HG03025 (cell line): ENCODE results near the gene AK8.

Experiments used
- ATAC-seq: cut with Tn5 transposase; IDR thresholded peaks from one replicate; pipeline ENCODE4 v1.9.1; 2021; ENCODE audit warnings: mild to moderate bottlenecking, moderate library complexity; ENCODE audit not compliant: unreplicated experiment, low FRiP score

The AK8 gene

DNA sequence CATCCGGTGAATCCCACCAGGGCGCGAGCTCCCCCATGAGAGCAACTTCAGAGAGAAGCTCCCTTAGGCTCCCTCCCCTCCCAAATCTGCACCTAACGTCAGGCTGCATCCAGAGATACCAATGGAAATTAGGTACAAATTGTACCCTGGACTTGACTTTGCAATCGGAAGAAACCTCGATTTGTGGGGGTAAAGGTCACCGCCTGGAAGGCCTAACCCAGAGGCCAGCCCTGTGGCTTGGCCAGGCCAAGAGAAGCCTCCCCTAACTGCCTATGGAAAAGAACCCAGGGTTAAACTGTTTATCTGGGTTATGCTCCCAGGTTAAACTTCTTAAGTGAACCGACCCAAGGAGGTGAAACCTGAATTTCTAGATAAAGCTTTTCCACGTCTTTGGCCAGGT lies 127.4 kb downstream of the AK8 start:
- no peak for ATAC-seq

DNA sequence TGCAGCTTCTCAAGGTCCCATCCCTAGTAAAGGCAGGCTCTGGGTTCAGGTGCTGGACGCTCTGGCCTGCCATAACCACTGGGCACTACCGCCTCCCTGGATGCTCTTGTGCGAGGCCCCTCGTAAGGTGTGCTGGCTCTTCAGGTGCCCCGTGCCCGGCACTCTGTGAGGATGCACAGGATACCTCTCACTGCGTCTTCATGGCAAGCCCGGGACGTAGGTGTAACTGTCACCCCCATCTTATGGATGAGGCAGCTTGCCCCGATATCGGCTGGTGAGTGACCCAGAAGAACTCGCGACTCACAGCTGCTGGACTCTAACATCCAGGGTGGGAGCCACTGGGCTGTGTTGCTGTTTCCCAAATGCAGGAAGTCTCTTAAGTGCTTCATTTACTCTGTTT lies 128.8 kb downstream of the AK8 start:
- no peak for ATAC-seq

DNA sequence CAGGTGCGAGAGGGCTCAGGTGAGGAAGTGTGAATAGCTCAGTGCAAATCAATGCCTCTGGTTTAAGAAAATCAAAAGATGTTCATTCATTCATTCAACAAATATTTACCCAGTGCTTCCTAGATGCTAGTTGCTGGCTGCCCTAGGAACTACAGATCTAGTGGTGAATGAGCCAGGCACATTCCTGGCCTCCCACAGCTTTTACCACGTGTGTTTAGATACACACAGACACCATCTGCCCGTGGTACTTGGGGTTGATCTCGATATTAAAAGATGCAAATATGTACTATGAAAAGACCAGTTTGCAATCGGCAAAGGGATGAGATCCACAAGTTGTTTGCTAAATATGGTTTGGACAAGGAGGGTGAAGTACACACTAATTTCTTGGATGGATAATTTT lies 129.6 kb downstream of the AK8 start:
- no peak for ATAC-seq

- no peak for ATAC-seq
These were observed 132.1 kb downstream of the AK8 start for GRCh38 chr9:132745756-132746709.

- ATAC-seq: no peak
These were observed 133.0 kb downstream of the AK8 start for GRCh38 chr9:132744881-132745755.

DNA sequence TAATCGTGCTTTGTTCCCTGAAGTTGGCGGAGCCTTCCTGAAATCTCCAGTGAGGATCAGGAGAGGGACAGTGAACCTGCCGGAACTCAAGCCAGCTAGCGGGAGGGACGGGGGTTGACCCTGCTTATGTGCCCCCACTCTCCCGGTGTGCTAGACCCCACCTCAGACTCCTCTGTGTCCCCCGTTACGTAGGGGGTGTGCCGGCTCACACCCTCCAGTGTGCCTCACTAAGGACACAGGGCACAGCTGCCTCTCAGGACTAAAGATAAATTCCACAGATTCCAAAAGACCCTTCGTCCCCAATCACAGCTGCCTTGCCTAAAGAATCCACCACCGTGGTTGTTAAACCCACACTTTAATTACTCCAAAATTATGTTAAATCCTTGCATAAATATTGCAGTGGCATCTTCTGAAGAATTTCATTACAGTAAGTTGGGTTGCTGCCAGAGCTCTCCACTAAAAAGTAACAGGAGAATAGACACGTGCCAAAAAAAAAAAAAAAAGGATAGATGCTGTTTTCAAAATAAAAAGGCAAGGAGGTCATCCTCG lies 134.1 kb downstream of the AK8 start:
- ATAC-seq: no peak

DNA sequence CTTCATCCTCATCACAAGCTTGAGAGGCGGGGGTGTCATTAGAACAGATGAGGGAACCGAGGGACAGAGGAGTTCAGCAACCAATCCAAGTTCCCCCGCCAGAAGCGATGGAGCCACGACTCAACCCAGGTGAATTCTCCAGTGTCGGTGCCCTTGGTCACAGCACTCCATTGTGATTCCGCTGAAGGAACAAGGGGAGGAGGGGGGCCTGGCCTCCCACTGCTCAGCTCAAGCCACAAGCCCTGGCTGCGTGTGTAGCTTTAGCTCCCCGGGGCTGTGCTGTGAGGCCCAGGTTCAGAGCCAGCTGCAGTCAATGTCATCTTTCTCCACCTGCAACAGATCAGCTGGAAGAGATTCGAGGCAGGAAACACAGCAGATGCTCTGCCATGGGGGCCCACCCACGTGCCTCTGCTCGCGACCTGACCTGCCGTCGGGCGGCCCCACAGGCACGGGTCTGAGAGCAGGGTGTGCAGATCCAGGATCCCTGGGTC lies 135.2 kb downstream of the AK8 start:
- ATAC-seq: no peak

- ATAC-seq: no peak
These were observed 137.4 kb downstream of the AK8 start for GRCh38 chr9:132740526-132741309.

- no peak for ATAC-seq
These were observed 138.3 kb downstream of the AK8 start for GRCh38 chr9:132739710-132740310.

DNA sequence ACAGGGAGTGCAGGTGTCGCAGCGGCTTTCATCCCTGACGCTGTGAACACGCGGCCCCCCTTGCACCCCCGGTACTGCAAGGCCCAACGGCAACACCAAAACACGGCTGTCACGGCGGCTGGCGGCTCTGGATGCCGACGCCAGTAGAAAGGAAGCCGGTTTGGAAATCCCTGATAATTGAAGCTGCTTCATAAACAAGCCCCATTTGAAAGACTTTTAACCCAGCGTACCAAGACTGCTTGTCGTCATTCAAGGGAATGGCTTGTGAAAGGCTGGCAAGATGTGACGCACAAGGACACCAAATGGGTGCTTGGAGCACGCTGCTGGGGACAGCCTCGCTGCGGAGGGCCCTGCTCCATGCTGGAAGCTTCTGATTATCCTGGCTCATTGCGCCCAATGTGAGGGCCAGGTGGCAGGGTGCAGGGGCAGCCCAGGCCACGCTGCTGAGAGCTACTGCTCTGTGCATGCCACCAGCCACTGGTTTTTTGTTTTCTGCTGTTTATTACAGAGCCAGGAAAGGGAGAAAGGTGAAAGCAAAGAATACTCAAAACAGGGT lies 144.7 kb downstream of the AK8 start:
- ATAC-seq: no peak

DNA sequence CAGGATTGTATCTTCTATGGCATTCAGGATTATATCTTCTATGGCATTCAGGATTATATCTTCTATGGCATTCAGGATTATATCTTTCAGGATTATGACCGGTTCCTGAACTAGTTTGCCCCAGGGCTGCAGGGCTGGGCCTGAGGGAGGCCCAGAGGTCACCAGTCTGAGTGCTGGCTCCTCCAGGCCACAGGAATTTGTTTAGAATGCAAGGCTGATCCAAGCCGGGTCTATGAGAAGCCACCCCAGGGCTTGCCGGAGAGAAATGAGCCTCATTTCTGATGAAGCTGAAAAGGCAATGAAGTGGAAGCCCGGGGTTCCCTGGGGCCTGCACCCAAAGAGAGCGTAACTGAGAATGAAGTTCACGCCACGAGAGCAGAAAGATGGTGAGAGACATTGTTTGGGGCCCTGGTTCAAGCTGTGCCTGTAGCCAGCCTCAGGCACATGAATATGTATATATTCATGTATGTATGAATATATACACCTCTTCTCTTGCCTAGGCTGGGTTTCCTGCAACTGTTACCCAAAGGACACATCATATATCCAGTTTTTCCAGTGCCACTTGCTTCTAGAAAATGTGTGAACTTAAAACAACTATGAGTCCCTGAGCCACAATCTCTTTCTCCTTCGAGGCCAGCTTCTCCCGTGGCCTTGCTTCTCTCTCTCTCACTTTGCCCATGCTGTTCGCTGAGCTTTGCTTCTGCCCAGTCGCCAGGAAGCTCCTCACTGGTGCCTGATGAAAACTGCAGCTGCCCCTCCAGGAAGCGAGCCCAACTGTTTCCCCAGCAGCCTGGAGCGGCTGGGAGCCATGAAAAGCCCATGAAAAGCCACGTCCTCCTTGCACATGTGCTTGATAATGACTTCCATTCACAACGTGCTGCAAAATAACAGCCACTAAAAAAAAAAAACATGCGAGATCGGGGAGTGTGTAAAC lies 145.5 kb downstream of the AK8 start:
- no peak for ATAC-seq

DNA sequence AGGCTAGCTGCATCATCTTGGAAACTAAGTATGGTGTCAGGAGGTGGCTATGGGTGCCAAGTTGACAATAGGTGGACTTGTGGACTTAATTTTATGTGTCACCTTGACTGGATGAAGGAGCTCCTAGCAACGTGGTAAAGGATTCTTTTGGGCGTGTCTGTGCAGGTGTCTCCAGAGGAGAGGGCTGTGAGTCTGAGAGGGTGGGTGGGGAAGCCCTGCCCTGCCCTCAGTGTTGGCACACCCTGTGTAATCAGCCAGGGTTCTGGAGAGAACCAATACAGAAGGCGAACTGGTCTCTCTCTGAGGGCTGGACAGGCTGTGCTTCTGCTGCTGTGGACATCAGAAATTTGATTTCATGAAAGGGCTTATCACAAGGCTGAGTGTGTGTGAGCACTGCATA lies 146.9 kb downstream of the AK8 start:
- ATAC-seq: no peak

DNA sequence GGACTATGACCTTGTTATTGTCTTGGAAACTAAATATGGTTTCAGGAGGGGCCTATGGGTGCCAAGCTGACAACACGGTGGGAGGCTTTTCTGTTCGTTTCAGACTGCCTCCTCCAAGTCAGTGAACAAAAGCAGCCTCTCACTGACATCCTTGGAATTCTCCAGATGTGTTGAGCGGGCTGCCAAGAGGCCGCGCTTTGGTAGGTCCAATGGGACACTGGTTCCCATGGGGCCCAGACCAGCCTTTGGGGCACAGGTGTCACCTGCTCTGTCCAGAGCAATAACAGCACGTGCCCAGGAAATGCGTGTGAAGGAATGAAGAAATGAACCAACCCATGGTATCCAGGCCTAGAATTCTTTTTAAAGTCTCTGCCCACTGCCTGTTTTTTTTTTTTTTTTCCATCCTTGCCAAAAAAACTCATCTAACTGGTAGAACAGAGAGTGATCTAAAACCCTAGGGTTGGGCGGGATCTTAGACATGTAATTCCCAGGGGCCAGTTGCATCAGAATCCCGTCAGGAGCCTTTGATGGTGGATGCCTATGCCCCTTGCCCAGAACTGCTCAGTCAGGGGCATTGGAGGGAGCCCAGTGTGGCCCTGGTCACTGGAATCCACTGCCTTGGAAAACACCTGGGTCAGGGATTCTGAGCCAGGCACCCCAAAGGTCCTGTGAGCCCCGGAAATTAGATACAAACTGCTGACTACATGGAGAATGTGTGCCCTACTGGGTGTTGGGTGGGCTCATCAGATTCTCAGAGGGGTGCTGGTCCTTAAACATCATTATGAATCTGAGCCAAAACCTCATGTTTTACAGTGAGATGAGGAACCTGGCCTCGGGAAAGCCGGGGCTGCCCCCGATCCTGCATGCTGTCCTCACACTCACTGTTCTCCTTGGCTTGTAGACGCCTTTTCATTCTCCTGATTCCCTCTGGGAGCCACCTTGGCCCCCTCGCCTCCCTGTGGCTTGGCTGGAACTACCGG lies 147.7 kb downstream of the AK8 start:
- no peak for ATAC-seq

DNA sequence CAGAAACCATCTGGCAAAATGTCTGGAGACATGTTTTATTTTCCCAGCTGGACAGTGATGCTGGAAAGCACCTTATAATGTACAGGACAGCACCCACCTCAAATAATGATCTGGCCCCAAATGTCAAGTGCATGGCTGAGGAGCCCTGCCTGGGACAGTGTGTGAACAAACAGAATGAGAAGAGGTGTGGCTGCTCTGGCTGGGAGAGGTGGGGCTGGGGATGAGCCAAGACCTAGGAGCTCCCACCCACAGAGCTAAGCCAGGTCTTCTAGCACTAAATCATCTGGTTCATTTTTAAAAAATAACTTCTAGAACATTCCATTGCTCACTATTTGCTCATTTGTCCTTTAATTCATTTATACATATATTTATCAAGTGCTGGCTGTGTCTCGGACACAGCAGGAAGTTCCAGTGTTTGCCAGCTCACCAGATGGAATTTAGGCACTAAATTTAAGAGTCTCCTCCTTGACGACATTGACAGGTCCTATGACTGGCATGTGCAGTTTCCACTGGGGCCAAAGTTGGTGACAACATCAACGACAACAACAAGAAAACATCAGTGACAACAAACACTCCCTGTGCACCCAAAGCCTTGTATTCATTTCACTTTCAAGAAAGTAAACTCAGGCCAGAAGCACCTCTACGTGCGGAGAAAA lies 148.7 kb downstream of the AK8 start:
- ATAC-seq: no peak

- ATAC-seq: no peak
These were observed 149.6 kb downstream of the AK8 start for GRCh38 chr9:132728497-132728896.

GRCh38 chr9:132728071-132728470 lies 150.0 kb downstream of the AK8 start:
- no peak for ATAC-seq
